ENCODE data around the gene UGT1A9. TPM values are rescaled to one million over a fixed set of nuclear protein-coding genes. Genes with fewer than 3 reads are reported as not detected.
A peak's percentile ranks its signal among the peaks of the same experiment; 100 is the strongest.

The UGT1A9 gene
- total RNA-seq, 2 donors from 2014 or later: not detected

DNA sequence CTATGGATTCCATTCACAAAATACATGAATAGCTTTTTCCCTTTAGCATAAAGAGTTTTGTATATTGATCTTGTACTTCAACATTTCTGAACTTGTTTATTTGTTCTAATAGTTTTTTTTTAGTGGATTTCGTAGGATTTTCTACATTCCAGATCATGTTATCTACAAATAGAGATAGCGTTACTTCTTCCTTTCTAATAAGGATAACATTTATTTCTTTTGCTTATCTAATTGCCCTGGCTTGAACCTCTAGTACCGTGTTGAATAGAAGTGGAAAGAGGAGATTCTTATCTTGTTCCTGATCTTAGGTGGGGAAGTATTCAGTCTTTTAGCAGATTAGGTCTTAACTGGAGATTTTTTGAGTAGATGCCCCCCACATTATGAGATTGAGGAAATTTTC lies 30.5 kb downstream of the UGT1A9 start:
- Histone ChIP-seq H3K36me3 (no peaks in the 10 kb centered on the region), H3K27me3 (replicated peaks; ENCODE audit: insufficient read depth) (no peaks in the 10 kb centered on the region), H3K27ac (no peak overlapping the region), H3K4me3 (no peak overlapping the region), H3K4me1 (ENCODE audit: control insufficient read depth in 1 of 2, low read depth in 2 of 2) (peaks cover 0 to 7% of the 10 kb centered on the region in 2 donors), H3K9me3 (no peaks in the 10 kb centered on the region)
- TF ChIP-seq, protein P1, sequence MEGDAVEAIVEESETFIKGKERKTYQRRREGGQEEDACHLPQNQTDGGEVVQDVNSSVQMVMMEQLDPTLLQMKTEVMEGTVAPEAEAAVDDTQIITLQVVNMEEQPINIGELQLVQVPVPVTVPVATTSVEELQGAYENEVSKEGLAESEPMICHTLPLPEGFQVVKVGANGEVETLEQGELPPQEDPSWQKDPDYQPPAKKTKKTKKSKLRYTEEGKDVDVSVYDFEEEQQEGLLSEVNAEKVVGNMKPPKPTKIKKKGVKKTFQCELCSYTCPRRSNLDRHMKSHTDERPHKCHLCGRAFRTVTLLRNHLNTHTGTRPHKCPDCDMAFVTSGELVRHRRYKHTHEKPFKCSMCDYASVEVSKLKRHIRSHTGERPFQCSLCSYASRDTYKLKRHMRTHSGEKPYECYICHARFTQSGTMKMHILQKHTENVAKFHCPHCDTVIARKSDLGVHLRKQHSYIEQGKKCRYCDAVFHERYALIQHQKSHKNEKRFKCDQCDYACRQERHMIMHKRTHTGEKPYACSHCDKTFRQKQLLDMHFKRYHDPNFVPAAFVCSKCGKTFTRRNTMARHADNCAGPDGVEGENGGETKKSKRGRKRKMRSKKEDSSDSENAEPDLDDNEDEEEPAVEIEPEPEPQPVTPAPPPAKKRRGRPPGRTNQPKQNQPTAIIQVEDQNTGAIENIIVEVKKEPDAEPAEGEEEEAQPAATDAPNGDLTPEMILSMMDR (IDR thresholded peaks at IDR 0.05): no peak
- no peak for ATAC-seq (ENCODE audit: insufficient number of reproducible peaks, low FRiP score, low read depth)
- no peak for DNase-seq (ENCODE audit: low spot score)

DNA sequence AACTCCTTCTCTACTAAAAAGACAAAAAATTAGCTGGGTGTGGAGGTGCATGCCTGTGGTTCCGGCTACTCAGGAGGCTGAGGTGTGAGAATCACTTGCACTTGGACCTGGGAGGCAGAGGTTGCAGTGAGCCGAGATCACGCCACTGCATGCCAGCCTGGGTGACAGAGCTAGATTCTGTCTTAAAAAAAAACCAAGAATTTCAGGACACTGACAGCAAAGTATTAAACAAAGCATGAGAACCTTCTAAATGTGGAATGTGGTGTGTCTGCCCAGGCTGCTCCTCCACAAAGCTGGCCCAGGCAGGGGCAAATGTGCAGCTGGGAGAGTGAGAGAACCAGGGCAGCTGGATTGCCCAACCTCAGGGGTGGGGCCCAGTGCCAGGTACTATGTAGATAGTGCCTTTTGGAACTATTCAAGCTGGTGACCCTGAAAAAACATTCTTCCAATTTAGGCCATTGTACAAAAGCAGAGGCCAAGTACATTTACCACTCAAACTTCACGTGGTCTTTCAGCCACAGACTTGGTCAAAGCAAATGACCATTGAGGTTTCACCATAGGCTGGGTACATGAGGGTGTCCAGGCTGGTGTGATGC lies 34.3 kb downstream of the UGT1A9 start:
- no peak for ATAC-seq (ENCODE audit: insufficient number of reproducible peaks, low FRiP score, low read depth)
- Histone ChIP-seq H3K4me3 (no peak overlapping the region), H3K9me3 (no peaks in the 10 kb centered on the region), H3K27ac (peak overlapping the region in 1 of 2 donors; percentile 4), H3K36me3 (no peaks in the 10 kb centered on the region), H3K27me3 (replicated peaks; ENCODE audit: insufficient read depth) (no peaks in the 10 kb centered on the region), H3K4me1 (ENCODE audit: control insufficient read depth in 1 of 2, low read depth in 2 of 2) (peaks cover 0 to 4% of the 10 kb centered on the region in 2 donors)
- no peak for DNase-seq (ENCODE audit: low spot score)
- TF ChIP-seq, protein P1 (IDR thresholded peaks at IDR 0.05): no peak

DNA sequence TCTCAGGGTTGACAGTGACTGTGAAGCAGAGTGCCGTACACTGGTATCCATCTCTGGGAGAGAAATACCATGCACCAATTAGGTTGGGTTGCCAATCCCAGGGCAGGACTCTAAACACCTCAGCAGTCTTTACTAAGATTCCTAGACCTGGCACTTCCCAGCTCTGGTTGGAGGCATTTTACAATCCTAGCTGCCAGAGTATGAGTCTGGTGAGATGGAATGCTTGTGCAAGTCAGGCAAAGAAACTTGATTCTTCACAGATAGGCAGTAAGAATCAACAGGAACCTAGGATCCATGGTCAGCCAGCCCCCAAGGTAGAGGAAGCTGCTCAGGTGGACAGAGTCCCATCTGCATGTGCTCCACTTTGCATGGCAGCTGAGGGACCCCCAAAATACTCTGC lies 35.0 kb downstream of the UGT1A9 start:
- TF ChIP-seq, protein P1 (IDR thresholded peaks at IDR 0.05): no peak
- no peaks in the 10 kb centered on the region for H3K9me3 ChIP-seq
- peak overlapping the region in 1 of 2 donors; percentile 4 for H3K27ac ChIP-seq
- no peaks in the 10 kb centered on the region for H3K36me3 ChIP-seq
- DNase-seq (ENCODE audit: low spot score) (no peak), ATAC-seq (ENCODE audit: insufficient number of reproducible peaks, low FRiP score, low read depth) (no peak)
- H3K4me3 ChIP-seq: no peak overlapping the region
- H3K27me3 ChIP-seq (replicated peaks; ENCODE audit: insufficient read depth): no peaks in the 10 kb centered on the region
- peaks cover 0 to 4% of the 10 kb centered on the region in 2 donors for H3K4me1 ChIP-seq (ENCODE audit: control insufficient read depth in 1 of 2, low read depth in 2 of 2)

DNA sequence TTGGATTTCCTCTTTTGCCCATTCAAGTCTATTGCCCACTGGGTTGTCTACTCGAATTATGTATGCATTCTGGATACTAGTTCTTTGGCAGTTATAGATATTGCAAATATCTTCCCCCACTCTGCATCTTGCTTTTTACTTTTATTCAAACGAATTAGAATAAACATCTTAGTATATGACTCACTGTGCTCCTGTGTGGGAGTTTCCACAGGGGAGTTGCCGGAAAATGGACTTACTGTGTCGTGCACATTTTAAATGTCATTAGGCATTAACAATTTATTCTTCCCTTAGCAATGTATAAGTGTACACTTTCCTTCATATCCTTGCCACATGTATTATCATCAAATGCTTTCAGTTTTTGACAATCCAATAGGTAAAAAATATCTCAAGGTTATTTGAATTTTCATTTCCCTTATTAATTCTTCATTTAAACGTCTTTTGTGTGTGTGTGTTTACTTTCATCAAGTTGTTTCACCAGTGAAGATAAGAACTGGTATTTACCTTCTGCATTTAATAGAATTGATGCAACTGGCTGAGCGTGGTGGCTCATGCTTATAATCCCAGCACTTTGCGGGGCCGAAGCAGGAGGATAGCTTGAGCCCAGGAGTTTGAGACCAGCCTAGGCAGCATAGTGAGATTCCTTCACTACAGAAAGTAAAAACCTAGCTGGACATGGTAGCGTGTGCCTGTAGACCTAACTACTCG lies 36.4 kb downstream of the UGT1A9 start:
- Histone ChIP-seq H3K4me3 (no peak overlapping the region), H3K4me1 (ENCODE audit: control insufficient read depth in 1 of 2, low read depth in 2 of 2) (peaks cover 0 to 4% of the 10 kb centered on the region in 2 donors), H3K27ac (no peak overlapping the region), H3K9me3 (no peaks in the 10 kb centered on the region), H3K27me3 (replicated peaks; ENCODE audit: insufficient read depth) (no peaks in the 10 kb centered on the region), H3K36me3 (no peaks in the 10 kb centered on the region)
- TF ChIP-seq, protein P1 (IDR thresholded peaks at IDR 0.05): no peak
- DNase-seq (ENCODE audit: low spot score): no peak
- ATAC-seq (ENCODE audit: insufficient number of reproducible peaks, low FRiP score, low read depth): no peak

DNA sequence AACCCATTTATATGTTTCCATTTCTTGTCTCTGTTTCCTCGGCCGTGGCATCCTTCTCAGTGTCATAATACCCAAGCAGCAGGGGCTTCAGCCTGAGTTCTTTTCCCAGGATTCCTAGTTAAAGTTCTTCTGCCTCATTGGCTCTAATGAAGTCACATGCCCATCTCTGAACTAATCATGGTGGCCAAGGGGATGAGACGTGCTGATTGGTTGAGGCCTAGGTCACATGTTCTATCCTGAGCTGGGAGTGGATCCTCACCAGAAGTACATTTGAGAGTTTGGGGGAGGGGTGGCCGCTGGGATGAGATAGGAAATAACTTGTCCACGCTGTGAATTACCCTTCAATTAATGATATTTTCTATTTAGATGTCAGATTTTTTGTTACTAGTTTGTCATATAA lies 37.2 kb downstream of the UGT1A9 start:
- no peaks in the 10 kb centered on the region for H3K27me3 ChIP-seq (replicated peaks; ENCODE audit: insufficient read depth)
- TF ChIP-seq, protein P1 (IDR thresholded peaks at IDR 0.05): no peak
- H3K27ac ChIP-seq: no peak overlapping the region
- H3K9me3 ChIP-seq: no peaks in the 10 kb centered on the region
- no peak for DNase-seq (ENCODE audit: low spot score)
- no peaks in the 10 kb centered on the region for H3K36me3 ChIP-seq
- H3K4me3 ChIP-seq: no peak overlapping the region
- H3K4me1 ChIP-seq (ENCODE audit: control insufficient read depth in 1 of 2, low read depth in 2 of 2): peaks cover 0 to 4% of the 10 kb centered on the region in 2 donors
- no peak for ATAC-seq (ENCODE audit: insufficient number of reproducible peaks, low FRiP score, low read depth)

All from thoracic aorta (tissue), 2 donors.